Cardiac septum (tissue), 1 donor: ENCODE results near the gene NFYC. TPM values are rescaled to one million over a fixed set of nuclear protein-coding genes. Genes with fewer than 3 reads are reported as not detected.

ENCODE experiments used
- DNase-seq: peaks from one replicate; pipeline ENCODE4 v3.0.0-alpha.2; 2020; ENCODE audit warnings: low spot score
- intact Hi-C: fragments of 100-400 bp; cut with DNase I; formaldehyde crosslinking; loops from one replicate; pipeline ENCODE4 v1.14.0; 2022
- total RNA-seq: library from RNA; stranded (reverse); fragmentation: NEBNext Ultra II Directional; extraction: Animal tissue kit (Norgen Biotek cat#: 25700); gene quantifications from one replicate; pipeline ENCODE4 v1.2.1, GENCODE V29; 2021
- donor health status: DM: no; HTN: no; CAD: no.

NFYC gene
- total RNA-seq, 1 donor from 2014 or later, result 61.7 TPM

DNA sequence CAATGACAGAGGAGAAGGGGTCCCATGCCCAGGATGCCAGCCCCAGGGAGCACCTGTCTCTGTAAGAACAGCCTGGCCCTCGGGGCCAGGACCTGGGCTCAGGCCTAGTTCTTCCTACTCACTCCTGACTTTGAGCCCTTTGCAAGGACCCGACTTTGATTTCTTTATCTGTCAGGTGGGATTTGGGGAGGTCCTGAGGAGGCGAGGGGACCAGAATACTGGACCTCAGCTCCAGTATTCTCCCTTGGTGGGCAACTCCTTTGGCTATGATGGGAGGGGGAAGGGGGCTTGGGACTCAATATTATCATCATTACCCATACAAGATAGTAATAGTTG, 110.2 kb downstream of the NFYC start:
- intact Hi-C loops, result no loop called here
- DNase-seq, result no peak

DNA sequence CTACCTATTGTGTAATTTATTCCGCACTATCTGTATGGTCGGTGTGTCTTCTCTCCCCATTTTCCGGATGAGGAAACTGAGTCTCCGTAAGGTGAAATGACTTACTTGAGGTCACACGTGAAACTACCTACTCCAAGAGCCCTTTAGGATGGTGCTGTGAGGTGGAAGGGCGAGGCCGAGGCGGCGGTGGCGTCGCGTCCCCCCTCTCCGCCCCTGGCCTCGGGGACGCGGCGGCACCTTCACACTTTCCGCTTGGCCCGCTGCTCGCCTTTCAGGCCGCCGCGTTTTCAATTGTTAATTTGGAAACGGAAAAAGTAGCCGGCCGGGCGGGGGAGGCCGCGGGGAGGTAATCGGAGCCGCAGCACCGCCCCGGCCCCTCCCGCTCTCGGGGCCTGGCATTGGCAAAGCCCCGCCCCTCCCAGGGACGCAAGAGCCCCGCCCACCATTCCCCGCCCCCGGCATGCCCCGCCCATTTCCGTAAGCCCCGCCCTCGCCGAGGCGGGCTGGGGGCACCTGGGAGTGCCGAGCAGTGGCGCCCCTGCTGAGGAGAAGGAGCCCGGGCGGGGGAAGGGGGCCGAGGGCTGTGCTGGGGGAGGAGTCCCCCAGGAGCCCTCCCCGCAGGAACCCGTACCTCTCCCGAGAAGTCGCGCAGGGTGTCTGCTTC, 110.7 kb downstream of the NFYC start:
- peak; percentile 90 for DNase-seq
- intact Hi-C loops, result no loop called here

DNA sequence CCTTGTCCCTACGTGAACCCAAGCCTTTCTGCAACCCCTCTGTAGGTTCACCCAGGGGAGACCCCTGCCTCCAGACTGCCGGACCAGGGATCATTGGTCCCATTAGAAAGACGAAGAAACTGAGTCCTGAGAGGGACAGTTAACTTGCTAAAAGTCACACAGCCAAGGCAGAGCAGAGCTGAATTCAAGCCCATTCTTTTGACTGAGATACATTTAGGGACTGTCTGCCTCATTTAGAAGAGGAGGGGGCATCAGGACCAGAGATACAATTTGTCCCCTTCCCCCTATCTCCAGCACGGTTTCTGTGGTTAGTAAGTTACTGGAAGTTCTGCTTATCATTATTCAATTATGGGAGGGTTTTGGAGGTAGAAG, 111.2 kb downstream of the NFYC start:
- intact Hi-C loops, result no loop called here
- DNase-seq, result no peak

DNA sequence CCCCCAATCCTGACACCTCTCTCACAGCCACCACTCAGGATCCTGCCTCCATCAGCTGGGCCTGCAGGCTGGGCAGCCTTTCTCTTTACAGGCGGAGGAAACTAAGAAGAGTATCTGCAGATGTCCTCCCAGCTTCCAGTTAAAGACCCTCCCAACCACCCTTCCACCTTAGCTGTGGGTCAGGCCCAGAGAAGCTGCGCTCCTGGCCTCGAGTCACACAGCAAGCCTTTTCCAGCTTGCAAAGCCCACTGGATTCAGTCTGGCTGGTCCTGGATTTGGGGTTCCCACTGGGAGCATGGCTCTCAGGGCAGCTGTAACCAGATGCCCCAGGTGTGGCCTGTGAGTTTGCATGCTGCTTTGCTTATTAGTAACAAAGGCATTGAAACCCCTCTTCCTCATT, 111.9 kb downstream of the NFYC start:
- no peak for DNase-seq
- intact Hi-C loops, result no loop called here

DNA sequence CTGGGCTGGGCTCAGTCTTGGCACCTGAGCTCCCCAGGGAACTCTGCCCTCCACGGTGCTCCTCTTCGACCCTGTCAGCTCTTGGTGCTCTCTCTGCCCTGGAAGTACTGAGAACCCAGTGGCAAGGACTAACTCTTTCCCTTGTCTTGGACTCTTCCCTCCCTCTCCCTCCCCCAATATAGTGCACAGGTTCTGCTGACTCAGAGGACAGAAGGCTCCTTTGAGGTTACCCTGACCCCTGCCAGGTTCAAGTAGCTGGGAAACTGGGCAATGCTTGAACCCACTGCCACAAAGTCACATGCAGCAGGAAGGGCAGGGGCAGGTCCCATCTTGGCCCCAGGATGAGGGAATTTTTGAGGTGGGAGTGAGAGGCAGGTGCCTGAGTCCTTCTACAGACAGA, 112.4 kb downstream of the NFYC start:
- no peak for DNase-seq
- intact Hi-C loops, result no loop called here

DNA sequence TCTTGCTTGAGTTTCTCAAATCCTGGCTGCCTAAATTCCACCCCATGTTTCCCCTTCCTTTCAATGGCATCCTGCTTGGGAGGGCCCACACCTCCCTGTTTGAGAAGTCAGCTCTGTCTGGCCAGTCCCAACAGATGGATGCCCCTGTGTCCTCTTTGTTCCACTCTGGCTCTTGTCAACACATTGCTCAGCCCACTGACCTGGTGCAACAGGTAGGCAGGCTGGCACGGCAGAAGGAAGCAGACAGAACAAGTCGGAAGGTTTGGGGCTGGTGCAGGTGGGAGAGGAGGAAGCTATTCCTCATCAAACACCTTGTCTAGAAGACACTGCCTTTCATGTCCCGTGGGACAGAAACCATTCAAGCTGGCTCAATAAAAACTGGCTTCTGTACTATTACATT, 114.7 kb downstream of the NFYC start:
- DNase-seq, result no peak
- intact Hi-C loops, result no loop called here

DNA sequence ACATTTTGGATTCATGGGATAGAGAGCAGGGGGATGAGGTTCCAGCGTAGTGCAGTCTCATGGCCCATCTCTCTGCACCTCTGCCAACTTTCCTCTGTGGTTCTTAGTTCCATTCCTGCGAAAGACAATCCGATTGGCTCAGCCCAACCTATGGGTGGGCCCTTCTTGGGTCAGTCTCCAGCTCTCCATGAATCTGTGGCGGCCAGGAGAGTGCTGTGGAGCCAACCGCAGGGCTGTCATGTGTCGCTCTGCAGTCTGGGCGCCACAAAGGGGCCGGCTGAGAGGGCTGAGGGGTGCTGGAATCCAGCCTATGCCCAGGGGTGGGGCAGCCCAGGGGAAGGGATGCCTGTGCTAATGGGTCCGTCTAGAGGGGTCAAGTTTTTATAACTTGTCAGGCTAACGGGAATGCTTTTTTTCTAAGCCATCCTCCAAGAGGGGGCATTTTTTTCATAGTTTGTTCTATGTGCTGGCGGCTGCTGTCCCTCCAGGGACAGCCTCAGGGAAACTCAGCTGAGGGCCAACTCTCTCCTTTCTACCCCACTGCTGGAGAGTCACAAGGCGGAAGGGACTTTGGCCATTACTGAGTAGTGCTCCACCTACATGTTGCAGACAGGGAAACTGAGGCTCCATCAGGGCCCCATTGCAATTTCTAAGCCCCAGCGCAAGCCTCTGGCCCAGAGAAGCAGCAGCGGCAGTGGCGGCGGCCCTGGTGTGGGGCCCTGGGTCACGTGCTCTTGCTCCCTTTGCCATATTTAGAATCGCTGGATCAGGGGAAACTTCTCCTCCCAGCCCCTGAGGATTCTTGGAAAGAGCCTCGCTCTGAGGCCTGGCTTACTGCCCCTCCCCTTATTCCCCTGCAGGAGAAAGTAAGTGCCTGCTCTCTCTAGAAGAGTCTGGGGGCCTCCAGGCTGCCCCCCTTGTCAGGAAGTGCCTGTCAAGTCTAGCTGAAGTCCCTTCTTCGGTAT, 115.5 kb downstream of the NFYC start:
- intact Hi-C loops, result no loop called here
- DNase-seq, result no peak

DNA sequence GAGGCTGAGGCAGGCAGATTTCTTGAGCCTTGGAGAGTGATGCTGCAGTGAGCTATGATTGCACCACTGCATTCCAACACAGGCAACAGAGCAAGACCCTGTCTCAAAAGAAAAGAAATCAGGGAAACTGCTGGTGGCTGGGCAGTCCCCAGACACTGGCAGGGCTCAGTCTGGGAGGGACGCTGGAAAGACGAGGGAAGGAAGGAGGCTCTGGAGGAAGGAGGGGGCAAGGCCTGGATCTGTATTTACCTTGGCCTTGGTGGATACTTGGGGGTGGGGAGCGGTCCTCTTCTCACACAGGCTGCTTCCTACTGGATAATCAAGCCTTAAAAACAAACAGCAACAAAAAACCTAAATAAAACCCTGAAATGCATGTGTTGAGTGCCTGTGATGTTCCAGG, 116.5 kb downstream of the NFYC start:
- intact Hi-C loops, result no loop called here
- DNase-seq, result no peak

DNA sequence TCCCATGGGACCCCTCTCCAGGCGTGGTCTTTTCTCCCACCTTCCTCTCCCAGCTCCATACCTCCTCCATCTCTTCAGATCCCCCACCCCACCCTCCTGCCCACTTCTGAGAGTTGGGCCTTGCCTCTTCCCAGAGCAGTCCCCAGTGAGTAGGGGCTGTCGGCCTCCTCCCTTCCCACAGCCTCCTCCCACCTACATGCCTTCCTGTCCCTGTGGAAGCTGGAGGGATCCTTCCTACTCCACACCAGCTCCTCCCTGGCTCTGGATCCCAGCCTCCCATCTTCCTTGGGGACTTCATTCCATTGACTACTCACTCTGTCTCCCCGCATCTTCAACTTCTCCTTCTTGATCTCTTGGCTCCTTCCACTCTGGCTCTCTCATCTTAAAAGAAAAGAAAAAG, 116.9 kb downstream of the NFYC start:
- intact Hi-C loops, result no loop called here

DNA sequence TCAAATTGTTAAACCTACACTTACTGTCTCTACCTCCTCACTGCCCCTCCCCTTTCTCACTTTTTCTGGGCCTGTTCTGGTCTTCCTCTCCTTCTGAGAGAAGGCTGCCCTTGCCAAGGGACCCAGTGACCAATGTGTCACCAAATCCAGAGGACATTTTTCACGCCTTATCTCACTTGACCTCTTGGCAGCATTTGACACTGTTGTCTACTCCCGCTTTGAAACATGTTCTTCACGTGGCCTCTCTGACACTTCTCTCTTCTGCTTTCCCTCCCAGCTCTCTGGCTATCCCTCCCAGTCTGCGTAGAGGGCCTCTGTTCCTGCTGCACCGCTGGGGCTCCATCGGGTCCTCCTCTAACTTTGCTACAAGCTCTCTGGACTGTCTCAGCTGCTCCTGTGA, 117.4 kb downstream of the NFYC start:
- no peak for DNase-seq
- intact Hi-C loops, result no loop called here

More for the DNA sequence above, 116.9 kb downstream of the NFYC start:
- no peak for DNase-seq

DNA sequence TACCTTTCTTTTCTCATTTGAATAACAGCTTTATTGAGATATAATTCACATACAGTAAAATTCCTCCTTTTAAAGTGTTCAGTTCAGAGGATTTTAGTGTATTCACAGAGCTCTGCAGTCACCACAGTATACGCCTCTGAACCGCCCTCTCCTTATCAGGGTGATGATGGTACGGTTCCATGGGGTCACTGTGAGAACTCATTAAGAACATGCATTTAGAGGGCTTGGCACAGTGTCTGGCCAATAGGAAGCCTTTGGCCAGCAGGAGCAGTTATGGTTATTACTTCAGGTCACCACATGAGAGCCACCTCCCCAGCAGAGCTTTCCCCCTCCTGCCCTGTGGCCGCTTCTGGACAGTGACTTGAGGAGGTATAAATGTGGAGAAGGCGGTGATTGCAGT, 119.4 kb downstream of the NFYC start:
- intact Hi-C loops, result no loop called here
- DNase-seq, result no peak

DNA sequence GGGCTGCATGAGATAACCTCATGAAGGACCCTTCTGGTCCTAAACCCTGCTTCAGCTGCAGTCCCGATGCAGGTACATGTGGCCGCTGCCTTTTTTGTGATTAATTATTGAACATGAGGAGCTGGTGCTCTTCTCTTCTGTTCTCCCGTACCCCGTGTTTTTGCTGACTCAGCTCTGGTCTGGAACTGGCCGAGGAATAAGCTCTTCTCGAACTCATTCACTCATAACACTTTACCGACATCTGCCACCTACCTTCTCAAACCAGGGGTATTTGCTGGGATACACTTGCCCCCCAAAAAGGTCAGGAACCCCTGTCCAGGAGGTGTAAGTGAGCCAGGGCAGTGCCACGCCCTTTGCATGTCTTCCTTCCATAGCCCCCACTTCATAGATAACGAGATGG, 123.9 kb downstream of the NFYC start:
- no peak for DNase-seq
- intact Hi-C loops, result no loop called here

DNA sequence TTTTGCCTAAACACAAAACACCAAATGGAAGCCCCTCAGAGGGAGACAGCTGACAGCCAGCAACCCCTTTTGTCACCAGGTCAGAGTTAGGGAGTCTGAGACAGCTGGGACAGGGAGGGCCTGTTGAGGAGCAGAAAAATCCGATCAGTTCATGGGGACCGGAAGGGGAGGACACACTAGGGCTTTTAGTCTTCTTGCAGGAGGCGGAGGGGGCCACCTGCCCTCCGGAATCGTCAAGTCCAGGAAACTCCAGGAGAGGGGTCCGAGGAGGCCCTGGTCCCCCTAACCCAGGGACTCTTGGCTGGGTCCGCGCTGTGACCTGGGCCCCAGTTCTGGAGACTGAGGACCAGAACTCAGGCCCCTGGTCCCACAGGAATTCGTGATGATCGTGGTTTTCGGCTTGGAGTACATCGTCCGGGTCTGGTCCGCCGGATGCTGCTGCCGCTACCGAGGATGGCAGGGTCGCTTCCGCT, 126.3 kb downstream of the NFYC start:
- no peak for DNase-seq
- intact Hi-C loops, result no loop called here

DNA sequence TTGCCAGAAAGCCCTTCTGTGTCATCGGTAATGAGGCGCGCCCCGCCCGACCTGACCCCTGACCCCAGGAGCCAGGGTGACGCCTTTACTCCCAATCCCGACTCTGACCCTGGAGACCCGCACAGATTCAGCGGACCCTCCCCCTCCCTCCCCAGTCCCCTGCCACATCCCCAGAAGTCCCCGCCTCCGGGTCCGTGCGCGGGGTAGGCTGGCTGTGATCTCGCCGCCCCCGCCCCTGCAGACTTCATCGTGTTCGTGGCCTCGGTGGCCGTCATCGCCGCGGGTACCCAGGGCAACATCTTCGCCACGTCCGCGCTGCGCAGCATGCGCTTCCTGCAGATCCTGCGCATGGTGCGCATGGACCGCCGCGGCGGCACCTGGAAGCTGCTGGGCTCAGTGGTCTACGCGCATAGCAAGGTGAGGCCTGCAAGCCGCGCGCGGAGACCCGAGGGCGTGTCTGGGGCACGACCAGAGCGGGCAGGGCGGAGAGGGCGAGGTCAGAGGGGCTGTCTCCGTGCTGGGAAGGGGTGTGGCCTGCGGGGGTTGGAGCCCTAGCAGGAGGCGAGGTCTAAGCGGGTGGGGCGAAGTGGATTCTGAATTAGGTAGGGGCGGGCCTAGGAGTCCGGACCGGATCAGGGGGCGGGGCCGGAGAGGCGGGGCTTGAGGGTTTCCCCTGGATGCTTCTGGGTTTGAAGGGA, 126.9 kb downstream of the NFYC start:
- intact Hi-C loops, result no loop called here
- no peak for DNase-seq

DNA sequence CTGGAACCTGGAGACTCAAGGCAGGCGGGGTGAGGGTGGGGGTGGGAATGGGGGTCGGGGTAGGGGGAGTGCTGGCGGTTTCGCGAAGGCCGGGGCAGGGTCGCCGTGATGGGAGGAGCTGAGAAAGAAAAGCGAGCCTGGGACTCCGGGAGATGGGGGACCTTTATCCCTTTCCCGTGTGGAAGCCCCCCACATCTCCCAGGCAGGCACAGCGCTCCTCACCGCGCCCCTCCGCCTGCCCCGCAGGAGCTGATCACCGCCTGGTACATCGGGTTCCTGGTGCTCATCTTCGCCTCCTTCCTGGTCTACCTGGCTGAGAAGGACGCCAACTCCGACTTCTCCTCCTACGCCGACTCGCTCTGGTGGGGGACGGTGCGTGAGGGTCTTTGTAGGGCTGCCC, 127.6 kb downstream of the NFYC start:
- intact Hi-C loops, result no loop called here
- DNase-seq, result no peak

DNA sequence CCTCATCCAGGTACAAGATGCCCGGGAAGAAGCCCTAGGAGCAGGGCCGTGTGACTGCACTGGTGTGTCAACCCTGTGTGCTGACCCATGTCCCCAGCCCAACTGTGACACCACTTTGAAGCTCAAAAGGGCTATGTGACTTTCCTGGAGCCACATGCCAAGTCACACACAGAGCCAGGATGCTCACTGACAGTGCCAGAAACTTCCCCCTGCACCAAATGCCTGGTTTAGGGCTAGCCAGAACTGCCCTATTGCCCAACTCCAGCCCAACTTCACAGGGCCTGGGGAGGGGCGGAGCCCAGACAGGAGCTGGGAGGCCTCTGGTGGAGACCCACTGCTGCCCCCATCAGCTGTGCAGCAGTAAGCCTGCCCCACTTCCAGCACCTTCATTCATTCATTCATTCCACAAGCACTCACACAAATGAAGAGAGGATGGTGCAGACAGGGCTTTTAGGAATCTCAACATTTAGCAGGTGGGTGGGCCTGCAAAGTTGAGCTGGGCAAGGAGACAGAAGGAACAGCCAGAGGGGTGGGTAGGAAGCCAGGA, 128.8 kb downstream of the NFYC start:
- no peak for DNase-seq
- intact Hi-C loops, result no loop called here
